RWPE2 (cell line): ENCODE results near the gene ALOX15.
A peak's percentile ranks its signal among the peaks of the same experiment; 100 is the strongest.

ENCODE experiments used
- ATAC-seq: fragments of 200-7000 bp; cut with Tn5 transposase; 3 replicates; pipeline ENCODE4 v1.9.1; 2021; ENCODE audit warnings: low read depth
- DNase-seq: peaks from one replicate; pipeline ENCODE4 v3.0.0-alpha.2; 2020; ENCODE audit warnings: low spot score
- H3K27ac ChIP-seq: fragments of 450-650 bp; 2 replicates; pipeline ENCODE4 v1.5.1; 2017; ENCODE audit warnings: mild to moderate bottlenecking; ENCODE audit not compliant: poor library complexity, severe bottlenecking
- H3K27me3 ChIP-seq: fragments of 250-450 bp; sonication (Bioruptor Pico); 2 replicates; pipeline ENCODE4 v1.5.1; 2021; ENCODE audit warnings: mild to moderate bottlenecking, moderate library complexity; ENCODE audit not compliant: insufficient read depth, poor library complexity, severe bottlenecking
- H3K36me3 ChIP-seq: fragments of 250-450 bp; sonication (Bioruptor Pico); 2 replicates; pipeline ENCODE4 v1.5.1; 2020; ENCODE audit warnings: low read depth, mild to moderate bottlenecking, moderate library complexity
- H3K4me1 ChIP-seq: fragments of 250-450 bp; sonication (Bioruptor Pico); 2 replicates; pipeline ENCODE4 v1.5.1; 2021; ENCODE audit warnings: mild to moderate bottlenecking, moderate library complexity; ENCODE audit not compliant: insufficient read depth, poor library complexity, severe bottlenecking
- H3K4me3 ChIP-seq: fragments of 250-450 bp; sonication (Bioruptor Pico); 2 replicates; pipeline ENCODE4 v1.5.1; 2021; ENCODE audit warnings: mild to moderate bottlenecking, moderate library complexity; ENCODE audit not compliant: severe bottlenecking
- H3K9me3 ChIP-seq: fragments of 250-450 bp; sonication (Bioruptor Pico); 2 replicates; pipeline ENCODE4 v1.5.1; 2021; ENCODE audit warnings: mild to moderate bottlenecking, moderate library complexity; ENCODE audit not compliant: severe bottlenecking
- CTCF ChIP-seq: fragments of 450-650 bp; IDR thresholded peaks from one replicate; pipeline ENCODE4 v1.5.1; 2017; ENCODE audit warnings: mild to moderate bottlenecking, moderate library complexity; ENCODE audit not compliant: poor library complexity, severe bottlenecking

The ALOX15 gene

GRCh38 chr17:4585638-4585994 lies 55.9 kb downstream of the ALOX15 start:
- TF ChIP-seq CTCF, result no peak
- ATAC-seq (no peak), DNase-seq (no peak)
- Histone ChIP-seq H3K4me1 (no peaks in the 10 kb centered on the region), H3K27me3 (peaks cover 51% of the 10 kb centered on the region), H3K36me3 (no peaks in the 10 kb centered on the region), H3K27ac (no peak overlapping the region), H3K4me3 (no peak overlapping the region), H3K9me3 (no peaks in the 10 kb centered on the region)

- ATAC-seq, result no peak
- H3K4me3 ChIP-seq, result no peak overlapping the region
- H3K27me3 ChIP-seq, result peaks cover 51% of the 10 kb centered on the region
Observed at GRCh38 chr17:4584917-4585637, 56.4 kb downstream of the ALOX15 start.

GRCh38 chr17:4584101-4584916 lies 57.2 kb downstream of the ALOX15 start, which contains the start of gene SMTNL2:
Gene SMTNL2, plus strand, starts transcription at chr17:4584529. Its CDS starts 77 bp downstream, at chr17:4584606.
- Histone ChIP-seq H3K27me3 (peaks cover 51% of the 10 kb centered on the region), H3K9me3 (no peaks in the 10 kb centered on the region)

More at GRCh38 chr17:4584917-4585637, 56.4 kb downstream of the ALOX15 start:
- no peak for TF ChIP-seq CTCF
- Histone ChIP-seq H3K9me3 (no peaks in the 10 kb centered on the region), H3K4me1 (no peaks in the 10 kb centered on the region), H3K36me3 (no peaks in the 10 kb centered on the region), H3K27ac (no peak overlapping the region)
- no peak for DNase-seq

GRCh38 chr17:4583782-4584100 lies 57.7 kb downstream of the ALOX15 start:
- Histone ChIP-seq H3K27ac (no peak overlapping the region), H3K4me3 (no peak overlapping the region), H3K27me3 (peaks cover 50% of the 10 kb centered on the region), H3K9me3 (no peaks in the 10 kb centered on the region), H3K4me1 (no peaks in the 10 kb centered on the region), H3K36me3 (no peaks in the 10 kb centered on the region)
- DNase-seq, result no peak
- peak; percentile 16 for TF ChIP-seq CTCF
- peak; percentile 30; the same call in 2 of the 3 replicates for ATAC-seq

More at GRCh38 chr17:4584101-4584916, 57.2 kb downstream of the ALOX15 start, which contains the start of gene SMTNL2:
- DNase-seq, result no peak
- no peak within 1 kb of the TSS for H3K27ac ChIP-seq
- peak; percentile 3 for TF ChIP-seq CTCF
- H3K4me3 ChIP-seq, result peak within 1 kb of the TSS; percentile 7
- ATAC-seq, result peak; percentile 24
- no peaks in the 10 kb centered on the region for H3K36me3 ChIP-seq
- no peaks in the 10 kb centered on the region for H3K4me1 ChIP-seq
